ENCODE data around the gene TNC. TPM values are rescaled to one million over a fixed set of nuclear protein-coding genes. Genes with fewer than 3 reads are reported as not detected.

TNC gene
- total and polyA plus RNA-seq, 8 donors: 0.31 to 12.5 (median 1.4) TPM

DNA sequence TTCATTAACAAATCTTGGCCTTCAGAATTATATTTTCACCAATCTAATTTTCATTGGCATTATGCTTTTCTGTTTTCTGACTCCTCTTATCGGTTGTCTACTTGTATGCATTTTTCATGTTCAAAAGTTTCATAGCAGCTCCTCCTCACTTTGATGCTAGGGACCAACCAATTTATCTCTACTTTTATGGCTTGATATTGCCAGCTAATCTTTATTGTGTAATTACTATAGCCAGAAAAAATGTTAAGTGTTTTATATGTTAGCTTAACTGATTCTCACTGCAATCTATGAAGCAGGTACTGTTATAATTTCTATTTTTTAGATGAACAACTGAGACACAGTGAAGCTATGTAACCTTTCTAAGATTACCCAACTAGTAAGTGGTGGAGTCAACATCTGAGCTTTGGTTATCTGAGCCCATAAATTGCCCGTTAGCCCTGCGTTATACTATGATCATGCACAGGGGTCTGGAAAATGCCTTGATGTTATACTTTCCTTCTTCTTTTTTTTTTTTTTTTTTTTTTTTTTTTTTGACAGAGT is 34.4 kb upstream of the TNC start:
- ATAC-seq: no peak
- no peaks in the 10 kb centered on the region for H3K36me3 ChIP-seq
- no peaks in the 10 kb centered on the region for H3K9me3 ChIP-seq
- no peak overlapping the region for H3K4me3 ChIP-seq
- no peak for DNase-seq
- TF ChIP-seq CTCF (IDR thresholded peaks at IDR 0.05): no peak
- no peaks in the 10 kb centered on the region for H3K27me3 ChIP-seq
- no peaks in the 10 kb centered on the region for H3K4me1 ChIP-seq
- WGBS, 2 donors: 83% methylated on average over 3 of the region's 3 CpGs
- FAIRE-seq: no peak
- H3K27ac ChIP-seq: no peak overlapping the region
- intact Hi-C loops (cut with DNase I): no loop called here

DNA sequence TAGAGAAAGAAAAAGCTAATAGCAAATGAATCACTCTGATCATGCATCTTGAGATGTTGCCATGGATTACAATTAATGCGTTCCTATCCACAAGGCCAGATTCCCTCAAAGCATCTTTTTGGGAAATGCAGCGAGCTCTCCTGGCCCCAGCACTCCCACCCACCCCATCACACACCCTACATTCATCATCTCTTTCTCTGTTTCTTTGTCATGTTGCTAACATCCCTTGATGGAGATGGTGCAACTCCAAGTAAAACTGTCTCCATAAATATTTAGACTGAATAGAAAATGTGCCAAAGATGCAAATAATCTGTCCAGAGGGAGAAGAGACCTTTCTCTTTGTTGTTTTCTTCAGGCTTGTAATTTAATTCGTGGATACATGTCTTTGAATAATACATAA is 30.8 kb upstream of the TNC start:
- Histone ChIP-seq H3K4me3 (no peak overlapping the region), H3K27me3 (no peaks in the 10 kb centered on the region), H3K4me1 (no peaks in the 10 kb centered on the region), H3K27ac (no peak overlapping the region), H3K9me3 (no peaks in the 10 kb centered on the region), H3K36me3 (no peaks in the 10 kb centered on the region)
- WGBS, 2 donors: 49 to 54% methylated on average over 3 of the region's 3 CpGs
- DNase-seq: no peak
- no peak for ATAC-seq
- intact Hi-C loops (cut with DNase I): no loop called here
- no peak for TF ChIP-seq CTCF (IDR thresholded peaks at IDR 0.05)
- FAIRE-seq: no peak

GRCh38 chr9:115146581-115147021 is 28.6 kb upstream of the TNC start:
- Histone ChIP-seq H3K27ac (no peak overlapping the region), H3K27me3 (no peaks in the 10 kb centered on the region), H3K4me3 (no peak overlapping the region), H3K9me3 (no peaks in the 10 kb centered on the region), H3K36me3 (no peaks in the 10 kb centered on the region), H3K4me1 (no peaks in the 10 kb centered on the region)
- ATAC-seq (peak in 2 of 4 donors; percentile 26 to 27), FAIRE-seq (peak; percentile 96), DNase-seq (no peak)
- no peak for TF ChIP-seq CTCF (IDR thresholded peaks at IDR 0.05)
- intact Hi-C loops (cut with DNase I): no loop called here
- WGBS, 2 donors: 47 to 49% methylated on average over 4 of the region's 4 CpGs

- no peaks in the 10 kb centered on the region for H3K4me1 ChIP-seq
- H3K4me3 ChIP-seq: no peak overlapping the region
- H3K9me3 ChIP-seq: no peaks in the 10 kb centered on the region
- H3K36me3 ChIP-seq: no peaks in the 10 kb centered on the region
- no peak overlapping the region for H3K27ac ChIP-seq
- no peaks in the 10 kb centered on the region for H3K27me3 ChIP-seq
- intact Hi-C loops (cut with DNase I): no loop called here
- TF ChIP-seq CTCF (IDR thresholded peaks at IDR 0.05): no peak
- DNase-seq (no peak), ATAC-seq (no peak), FAIRE-seq (no peak)
- WGBS, 2 donors: 51 to 66% methylated on average over 2 of the region's 2 CpGs
Measured at GRCh38 chr9:115144706-115145105, 26.7 kb upstream of the TNC start.

- ATAC-seq (no peak), DNase-seq (no peak), FAIRE-seq (no peak)
- no peak for TF ChIP-seq CTCF (IDR thresholded peaks at IDR 0.05)
- no peaks in the 10 kb centered on the region for H3K36me3 ChIP-seq
- no peaks in the 10 kb centered on the region for H3K9me3 ChIP-seq
- no peak overlapping the region for H3K27ac ChIP-seq
- intact Hi-C loops (cut with DNase I): no loop called here
- H3K4me1 ChIP-seq: no peaks in the 10 kb centered on the region
- no peaks in the 10 kb centered on the region for H3K27me3 ChIP-seq
- 16 to 45% methylated on average over 2 of the region's 2 CpGs for WGBS, 2 donors
- H3K4me3 ChIP-seq: no peak overlapping the region
Measured at GRCh38 chr9:115143689-115144088, 25.7 kb upstream of the TNC start.

Data from pancreas (tissue), 10 donors.